ENCODE results near the gene RPS14. TPM values are rescaled to one million over a fixed set of nuclear protein-coding genes. Genes with fewer than 3 reads are reported as not detected.

RPS14 gene
- total RNA-seq, 1 experiment from 2014 or later: 1,789 TPM

GRCh38 chr5:150465927-150466326 lies 16.4 kb upstream of the RPS14 start:
- H3K4me1 ChIP-seq (ENCODE audit: insufficient read depth, low read length, poor library complexity, severe bottlenecking): no peaks in the 10 kb centered on the region
- CTCF ChIA-PET: no interaction called here
- no peaks in the 10 kb centered on the region for H3K36me3 ChIP-seq (ENCODE audit: insufficient read depth, low read length, poor library complexity, severe bottlenecking)
- H3K4me3 ChIP-seq (ENCODE audit: low read depth, low read length, poor library complexity, severe bottlenecking): no peak overlapping the region
- no peak for DNase-seq (ENCODE audit: low spot score)
- intact Hi-C loops (cut with micrococcal nuclease; ENCODE audit: unreplicated experiment): no loop called here
- no peaks in the 10 kb centered on the region for H3K27me3 ChIP-seq (replicated peaks; ENCODE audit: insufficient read depth, low read depth, low read length, poor library complexity)
- no peak for TF ChIP-seq EZH2 (IDR thresholded peaks at IDR 0.05; ENCODE audit: borderline replicate concordance, low read depth, low read length, poor library complexity, severe bottlenecking)
- TF ChIP-seq CTCF (conservative IDR thresholded peaks at IDR 0.05; ENCODE audit: low read depth, low read length): no peak
- no peak overlapping the region for H3K27ac ChIP-seq (ENCODE audit: low read depth, low read length, poor library complexity, severe bottlenecking)
- BruUV-seq (replicated peaks): no TSS peak
- POLR2A ChIA-PET (ENCODE audit: low non-redundant PET): no interaction called here
- no peaks in the 10 kb centered on the region for H3K9me3 ChIP-seq (ENCODE audit: low read depth, low read length, poor library complexity, severe bottlenecking)

GRCh38 chr5:150464554-150465012 lies 15.0 kb upstream of the RPS14 start:
- DNase-seq (ENCODE audit: low spot score): no peak
- Histone ChIP-seq H3K27ac (ENCODE audit: low read depth, low read length, poor library complexity, severe bottlenecking) (no peak overlapping the region), H3K4me1 (ENCODE audit: insufficient read depth, low read length, poor library complexity, severe bottlenecking) (no peaks in the 10 kb centered on the region), H3K9me3 (ENCODE audit: low read depth, low read length, poor library complexity, severe bottlenecking) (no peaks in the 10 kb centered on the region), H3K36me3 (ENCODE audit: insufficient read depth, low read length, poor library complexity, severe bottlenecking) (no peaks in the 10 kb centered on the region), H3K27me3 (replicated peaks; ENCODE audit: insufficient read depth, low read depth, low read length, poor library complexity) (no peaks in the 10 kb centered on the region), H3K4me3 (ENCODE audit: low read depth, low read length, poor library complexity, severe bottlenecking) (no peak overlapping the region)
- TF ChIP-seq CTCF (conservative IDR thresholded peaks at IDR 0.05; ENCODE audit: low read depth, low read length): no peak
- TF ChIP-seq EZH2 (IDR thresholded peaks at IDR 0.05; ENCODE audit: borderline replicate concordance, low read depth, low read length, poor library complexity, severe bottlenecking): no peak
- ChIA-PET POLR2A (ENCODE audit: low non-redundant PET) (interaction anchor here (0.7 kb wide), 1 partner anchor 17 kb away, joined by 9 read pairs; no protein-coding TSS in a partner anchor), CTCF (no interaction called here)
- intact Hi-C loops (cut with micrococcal nuclease; ENCODE audit: unreplicated experiment): no loop called here
- no TSS peak for BruUV-seq (replicated peaks)

- Histone ChIP-seq H3K4me1 (ENCODE audit: insufficient read depth, low read length, poor library complexity, severe bottlenecking) (no peaks in the 10 kb centered on the region), H3K27ac (ENCODE audit: low read depth, low read length, poor library complexity, severe bottlenecking) (no peak overlapping the region), H3K36me3 (ENCODE audit: insufficient read depth, low read length, poor library complexity, severe bottlenecking) (no peaks in the 10 kb centered on the region), H3K9me3 (ENCODE audit: low read depth, low read length, poor library complexity, severe bottlenecking) (no peaks in the 10 kb centered on the region), H3K27me3 (replicated peaks; ENCODE audit: insufficient read depth, low read depth, low read length, poor library complexity) (no peaks in the 10 kb centered on the region), H3K4me3 (ENCODE audit: low read depth, low read length, poor library complexity, severe bottlenecking) (no peak overlapping the region)
- TF ChIP-seq CTCF (conservative IDR thresholded peaks at IDR 0.05; ENCODE audit: low read depth, low read length): no peak
- TF ChIP-seq EZH2 (IDR thresholded peaks at IDR 0.05; ENCODE audit: borderline replicate concordance, low read depth, low read length, poor library complexity, severe bottlenecking): no peak
- ChIA-PET CTCF (interaction anchor here (0.5 to 1.0 kb wide), 2 partner anchors 23 to 85 kb away, joined by 4 read pairs; no protein-coding TSS in a partner anchor), POLR2A (ENCODE audit: low non-redundant PET) (interaction anchor here (0.7 kb wide), 1 partner anchor 69 kb away, joined by 4 read pairs; no protein-coding TSS in a partner anchor)
- intact Hi-C loops (cut with micrococcal nuclease; ENCODE audit: unreplicated experiment): no loop called here
- BruUV-seq (replicated peaks): no TSS peak
- no peak for DNase-seq (ENCODE audit: low spot score)
Observed at GRCh38 chr5:150461231-150461630, 11.7 kb upstream of the RPS14 start.
